Measurements from ENCODE around the gene GALNT5.
A peak's percentile ranks its signal among the peaks of the same experiment; 100 is the strongest.
"Not testable (repeated sequence)": the region's sequence is repeated elsewhere in the genome, so short reads cannot be mapped to it uniquely, and the experiment has no call there.

GALNT5 gene, protein sequence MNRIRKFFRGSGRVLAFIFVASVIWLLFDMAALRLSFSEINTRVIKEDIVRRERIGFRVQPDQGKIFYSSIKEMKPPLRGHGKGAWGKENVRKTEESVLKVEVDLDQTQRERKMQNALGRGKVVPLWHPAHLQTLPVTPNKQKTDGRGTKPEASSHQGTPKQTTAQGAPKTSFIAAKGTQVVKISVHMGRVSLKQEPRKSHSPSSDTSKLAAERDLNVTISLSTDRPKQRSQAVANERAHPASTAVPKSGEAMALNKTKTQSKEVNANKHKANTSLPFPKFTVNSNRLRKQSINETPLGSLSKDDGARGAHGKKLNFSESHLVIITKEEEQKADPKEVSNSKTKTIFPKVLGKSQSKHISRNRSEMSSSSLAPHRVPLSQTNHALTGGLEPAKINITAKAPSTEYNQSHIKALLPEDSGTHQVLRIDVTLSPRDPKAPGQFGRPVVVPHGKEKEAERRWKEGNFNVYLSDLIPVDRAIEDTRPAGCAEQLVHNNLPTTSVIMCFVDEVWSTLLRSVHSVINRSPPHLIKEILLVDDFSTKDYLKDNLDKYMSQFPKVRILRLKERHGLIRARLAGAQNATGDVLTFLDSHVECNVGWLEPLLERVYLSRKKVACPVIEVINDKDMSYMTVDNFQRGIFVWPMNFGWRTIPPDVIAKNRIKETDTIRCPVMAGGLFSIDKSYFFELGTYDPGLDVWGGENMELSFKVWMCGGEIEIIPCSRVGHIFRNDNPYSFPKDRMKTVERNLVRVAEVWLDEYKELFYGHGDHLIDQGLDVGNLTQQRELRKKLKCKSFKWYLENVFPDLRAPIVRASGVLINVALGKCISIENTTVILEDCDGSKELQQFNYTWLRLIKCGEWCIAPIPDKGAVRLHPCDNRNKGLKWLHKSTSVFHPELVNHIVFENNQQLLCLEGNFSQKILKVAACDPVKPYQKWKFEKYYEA

DNA sequence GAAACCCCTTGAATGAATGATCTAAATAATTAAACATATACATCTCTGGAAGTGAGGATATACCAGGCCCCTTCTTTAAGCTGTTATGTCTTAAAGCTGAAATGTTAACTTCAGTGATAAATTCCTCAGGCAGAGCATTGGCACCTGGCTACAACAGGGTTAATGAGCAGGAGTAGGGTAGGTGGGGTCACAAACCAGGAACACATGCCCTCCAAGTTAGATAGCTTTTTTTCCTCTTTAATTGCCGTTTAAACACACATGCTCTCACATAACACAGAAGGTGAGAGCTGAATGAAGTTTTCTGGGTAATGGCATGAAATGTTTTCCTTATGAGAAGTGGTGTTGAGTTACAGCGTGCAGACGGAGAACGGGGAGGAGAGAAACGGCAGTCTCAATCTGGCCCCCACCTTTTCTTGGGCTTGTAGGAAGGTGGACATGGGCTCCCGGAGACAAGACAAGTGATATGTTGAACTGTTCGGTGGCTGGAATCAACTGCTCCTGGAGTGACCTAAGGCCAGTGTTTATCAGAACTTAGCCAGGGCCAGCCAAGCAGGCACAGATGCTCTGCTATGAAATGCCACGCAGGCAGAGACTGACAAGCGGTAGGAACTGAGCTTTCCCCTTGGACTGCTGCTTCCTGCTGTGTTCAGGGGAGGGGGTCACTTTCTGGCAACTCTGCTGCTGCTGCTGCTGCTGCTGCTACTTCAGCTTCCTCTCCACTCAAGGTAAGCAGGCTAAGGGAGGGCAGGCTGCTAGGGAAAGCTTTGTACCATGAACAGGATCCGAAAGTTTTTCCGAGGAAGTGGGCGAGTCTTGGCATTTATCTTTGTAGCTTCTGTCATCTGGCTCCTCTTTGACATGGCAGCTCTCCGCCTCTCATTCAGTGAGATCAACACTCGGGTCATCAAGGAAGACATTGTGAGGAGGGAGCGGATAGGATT lies at the start of gene GALNT5:
TSS of gene GALNT5 (plus strand) at position 394 of the 941 bp plus-strand sequence. CDS start at position 772, 378 bp downstream.
- FAIRE-seq: no peak
- peak; percentile 17 for DNase-seq (ENCODE audit: low spot score)

DNA sequence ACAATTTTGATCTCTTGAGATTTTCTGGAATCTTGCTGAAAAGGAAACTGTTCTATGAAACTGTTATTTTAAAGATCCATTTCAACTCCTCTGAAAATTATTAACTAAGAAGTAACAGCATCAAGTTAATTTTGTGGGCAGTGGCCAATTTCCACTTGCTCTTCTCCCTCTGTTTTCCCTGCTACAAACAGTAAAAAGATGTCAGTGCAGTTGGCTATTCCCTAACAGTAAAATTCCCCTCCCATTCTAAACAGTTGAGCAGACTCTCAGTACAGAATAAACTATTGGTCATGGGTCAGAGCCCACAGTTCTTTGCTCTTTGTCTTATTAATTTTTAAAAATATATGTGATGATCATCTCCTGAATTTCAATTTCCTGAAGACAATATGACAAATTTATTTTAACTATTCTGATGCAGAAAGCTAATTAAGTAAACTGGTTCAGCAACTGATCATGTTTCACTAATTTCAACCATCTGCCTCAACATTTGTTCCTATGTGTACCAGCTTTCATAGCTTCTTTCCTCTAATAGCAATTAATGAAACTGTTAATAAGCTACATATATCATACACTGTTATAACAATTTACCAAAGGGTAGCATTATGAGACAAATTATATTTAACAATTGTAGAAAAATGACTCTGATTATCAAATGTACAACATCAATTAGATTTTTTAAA lies 41.1 kb upstream of the GALNT5 start:
- DNase-seq (ENCODE audit: low spot score) (no peak), FAIRE-seq (no peak)

DNA sequence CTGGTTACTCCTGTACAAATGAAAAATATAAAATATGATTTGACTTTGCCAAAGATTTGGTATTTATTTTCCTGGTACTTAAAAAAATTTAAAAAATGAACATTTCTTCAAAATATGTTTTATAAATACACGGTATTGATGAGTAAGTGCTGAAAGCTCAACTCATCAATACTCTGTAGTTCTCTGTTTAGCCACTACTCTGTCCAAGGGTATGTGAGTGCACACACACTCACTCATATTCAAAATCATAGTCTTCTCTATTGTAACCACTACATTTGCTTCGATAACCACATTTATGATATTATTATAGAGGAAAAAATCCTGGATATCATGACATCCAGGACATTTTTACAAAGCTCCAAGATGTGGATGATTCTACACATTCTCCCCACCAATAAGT lies 40.1 kb upstream of the GALNT5 start:
- DNase-seq (ENCODE audit: low spot score): no peak

DNA sequence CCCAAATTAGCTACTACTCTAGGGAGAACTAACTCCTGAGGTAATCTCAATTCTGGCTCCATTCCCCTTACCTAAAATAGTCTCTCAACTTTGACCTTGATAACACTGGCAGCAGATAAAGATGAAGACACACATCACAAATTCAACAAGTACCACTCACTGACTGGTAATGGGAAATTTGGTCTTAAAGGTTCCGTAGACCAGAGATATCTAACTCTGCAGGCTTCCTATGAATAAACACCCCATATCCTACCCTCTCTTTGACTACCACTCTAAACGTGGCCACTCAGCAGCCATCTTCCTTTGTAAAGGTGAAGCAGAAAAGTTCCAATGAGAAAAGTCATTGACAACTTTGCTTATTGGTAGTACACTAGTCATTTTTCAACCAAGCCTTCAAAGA lies 38.6 kb upstream of the GALNT5 start:
- FAIRE-seq: no peak

More for the DNA sequence above, 40.1 kb upstream of the GALNT5 start:
- FAIRE-seq: no peak

DNA sequence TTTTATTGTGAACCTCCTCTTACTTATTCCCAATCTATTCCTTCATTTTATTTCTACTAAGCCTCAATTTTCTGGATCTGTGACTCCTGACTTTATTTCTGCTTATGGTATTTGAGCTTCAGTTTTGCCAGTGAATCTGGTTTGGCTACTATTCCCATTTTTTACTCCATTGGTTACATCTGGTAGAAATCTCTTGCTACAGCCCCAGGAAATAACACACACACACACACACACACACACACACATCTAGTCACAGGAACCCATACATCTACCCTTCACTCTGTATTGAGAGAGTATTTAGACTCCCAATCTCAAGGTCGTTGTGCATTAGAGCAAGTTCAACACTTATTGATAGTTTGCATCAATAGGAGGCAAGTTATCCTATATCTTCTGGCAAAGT lies 37.0 kb upstream of the GALNT5 start:
- no peak for DNase-seq (ENCODE audit: low spot score)
- no peak for FAIRE-seq

More for the DNA sequence above, 38.6 kb upstream of the GALNT5 start:
- DNase-seq (ENCODE audit: low spot score): no peak

DNA sequence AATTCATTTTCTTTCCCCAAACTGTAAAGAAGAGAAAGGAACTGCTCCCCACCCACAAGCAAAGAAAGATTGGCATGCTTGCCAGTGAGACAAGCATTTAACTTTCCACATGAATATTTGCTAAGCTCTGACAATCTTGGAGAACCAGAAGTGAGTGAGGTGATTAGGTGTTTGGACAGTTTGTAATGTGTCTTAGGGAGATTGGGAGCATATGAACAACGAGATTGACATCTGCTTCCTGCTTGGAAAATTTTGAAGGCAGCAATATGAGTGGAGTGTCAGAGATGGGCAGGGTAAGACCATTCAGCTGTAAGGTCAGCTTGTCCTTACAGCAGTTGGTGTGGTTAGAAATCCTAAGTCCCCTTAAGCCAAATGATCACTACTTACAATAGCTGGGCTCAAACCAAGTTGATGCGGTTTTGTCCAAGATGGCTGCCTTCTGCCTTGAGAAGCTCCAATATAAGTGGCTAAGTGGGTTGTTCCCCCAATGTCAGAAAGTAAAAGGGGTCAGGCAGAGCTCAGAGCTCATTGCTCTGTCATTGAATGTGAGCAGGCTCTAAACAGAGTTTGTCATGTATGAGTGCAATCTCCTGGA lies 36.0 kb upstream of the GALNT5 start:
- no peak for DNase-seq (ENCODE audit: low spot score)

DNA sequence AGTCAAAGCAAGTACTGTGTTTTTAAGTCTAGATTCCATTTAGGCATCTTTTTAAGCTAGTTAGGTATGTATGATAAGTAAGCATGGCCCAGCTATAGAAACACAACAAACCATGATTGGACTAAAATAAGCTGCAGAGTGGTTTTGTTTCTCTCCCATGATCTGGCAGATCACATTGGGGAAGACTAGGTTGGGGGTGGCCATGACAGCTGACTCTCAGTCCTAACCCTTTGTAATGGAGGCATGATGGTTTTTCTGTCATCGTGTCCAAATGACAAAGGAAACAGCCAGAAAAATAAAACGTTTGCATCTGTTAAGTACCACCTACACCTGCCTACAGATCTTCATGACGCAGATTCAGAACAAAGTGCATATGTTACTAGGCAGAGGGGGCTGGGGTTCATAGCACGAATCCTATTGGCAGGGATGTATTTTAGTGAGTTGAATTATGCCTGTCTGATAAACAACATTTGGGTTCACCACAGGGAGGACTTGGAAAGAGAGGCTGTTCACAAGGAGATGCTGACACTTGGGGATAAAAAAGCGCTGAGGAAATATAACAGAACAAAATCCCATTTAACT lies 33.8 kb upstream of the GALNT5 start:
- FAIRE-seq: no peak
- no peak for DNase-seq (ENCODE audit: low spot score)

More for the DNA sequence above, 36.0 kb upstream of the GALNT5 start:
- FAIRE-seq: no peak

DNA sequence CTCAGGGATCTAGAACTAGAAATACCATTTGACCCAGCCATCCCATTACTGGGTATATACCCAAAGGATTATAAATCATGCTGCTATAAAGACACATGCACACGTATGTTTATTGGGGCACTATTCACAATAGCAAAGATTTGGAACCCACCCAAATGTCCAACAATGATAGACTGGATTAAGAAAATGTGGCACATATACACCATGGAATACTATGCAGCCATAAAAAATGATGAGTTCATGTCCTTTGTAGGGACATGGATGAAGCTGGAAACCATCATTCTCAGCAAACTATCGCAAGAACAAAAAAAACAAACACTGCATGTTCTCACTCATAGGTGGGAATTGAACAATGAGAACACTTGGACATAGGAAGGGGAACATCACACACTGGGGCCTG lies 33.1 kb upstream of the GALNT5 start:
- not testable (repeated sequence) for FAIRE-seq; DNase-seq (ENCODE audit: low spot score)

DNA sequence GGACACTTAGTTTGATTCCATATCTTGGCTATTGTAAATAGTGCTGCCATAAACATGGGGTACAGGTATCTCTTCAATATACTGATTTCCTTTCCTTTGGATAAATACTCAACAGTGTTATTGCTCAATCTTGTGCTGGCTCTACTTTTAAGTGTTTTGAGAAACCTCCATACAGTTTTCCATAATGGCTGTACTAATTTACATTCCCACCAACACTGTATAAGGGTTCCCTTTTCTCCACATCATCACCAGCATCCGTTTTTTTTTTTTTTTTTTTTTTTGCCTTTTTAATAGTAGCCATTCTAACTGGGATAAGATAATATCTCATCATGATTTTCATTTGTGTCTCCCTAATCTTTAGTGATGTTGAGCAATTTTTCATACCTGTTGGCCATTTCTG lies 29.9 kb upstream of the GALNT5 start:
- no peak for FAIRE-seq
- DNase-seq (ENCODE audit: low spot score): no peak

DNA sequence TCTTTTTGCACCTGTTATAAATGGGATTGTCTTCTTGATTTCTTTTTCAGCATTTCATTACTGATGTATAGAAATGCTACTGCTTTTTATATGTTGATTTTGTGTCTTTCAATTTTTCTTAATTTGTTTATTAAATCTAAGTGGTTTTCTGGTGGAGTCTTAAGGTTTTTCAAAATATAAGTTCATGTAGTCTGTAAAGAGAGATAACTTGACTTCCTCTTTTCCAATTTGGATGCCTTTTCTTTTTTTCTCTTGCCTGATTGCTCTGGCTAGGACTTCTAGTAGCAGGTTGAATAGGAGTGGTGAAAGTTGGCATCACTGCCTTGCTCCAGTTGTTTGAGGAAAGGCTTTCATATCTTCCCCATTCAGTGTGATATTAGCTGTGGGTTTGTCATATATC lies 28.6 kb upstream of the GALNT5 start:
- DNase-seq (ENCODE audit: low spot score): no peak
- no peak for FAIRE-seq

DNA sequence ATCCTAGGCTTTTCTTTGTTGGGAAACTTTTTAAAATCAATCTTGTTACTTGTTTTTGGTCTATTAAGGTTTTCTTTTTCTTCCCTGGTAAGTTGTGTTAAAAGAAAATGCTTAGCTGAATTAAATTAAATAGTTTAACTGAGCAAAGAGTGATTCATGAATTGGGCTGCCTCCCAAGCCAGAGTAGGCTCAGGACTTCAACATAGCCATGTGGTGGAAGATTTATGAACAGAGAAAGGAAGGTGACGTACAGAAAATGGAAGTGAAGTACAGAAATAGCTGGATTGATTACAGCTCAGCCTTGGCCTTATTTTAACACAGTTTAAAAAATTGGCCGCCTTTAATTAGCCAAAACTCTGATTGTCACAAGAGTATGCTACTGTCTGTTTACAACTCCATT lies 27.9 kb upstream of the GALNT5 start:
- FAIRE-seq: no peak
- no peak for DNase-seq (ENCODE audit: low spot score)

DNA sequence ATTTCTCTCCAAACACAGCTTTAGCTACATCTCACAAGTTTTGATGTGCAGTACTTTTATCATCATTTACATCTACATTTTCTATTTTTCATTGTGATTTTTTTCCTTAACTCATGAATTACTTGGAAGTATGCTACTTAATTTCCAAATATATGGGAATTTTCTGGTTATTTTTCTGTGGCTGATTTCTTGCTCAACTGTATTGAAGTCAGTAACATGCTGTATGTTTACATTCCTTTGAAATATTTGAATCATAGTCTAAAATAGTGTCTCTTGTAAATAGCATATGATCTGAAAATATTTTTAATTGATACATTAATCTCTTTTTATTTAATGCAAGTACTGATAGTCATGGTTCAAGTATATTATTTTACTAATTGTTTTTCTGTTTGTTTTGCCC lies 26.0 kb upstream of the GALNT5 start:
- FAIRE-seq (no peak), DNase-seq (ENCODE audit: low spot score) (no peak)

DNA sequence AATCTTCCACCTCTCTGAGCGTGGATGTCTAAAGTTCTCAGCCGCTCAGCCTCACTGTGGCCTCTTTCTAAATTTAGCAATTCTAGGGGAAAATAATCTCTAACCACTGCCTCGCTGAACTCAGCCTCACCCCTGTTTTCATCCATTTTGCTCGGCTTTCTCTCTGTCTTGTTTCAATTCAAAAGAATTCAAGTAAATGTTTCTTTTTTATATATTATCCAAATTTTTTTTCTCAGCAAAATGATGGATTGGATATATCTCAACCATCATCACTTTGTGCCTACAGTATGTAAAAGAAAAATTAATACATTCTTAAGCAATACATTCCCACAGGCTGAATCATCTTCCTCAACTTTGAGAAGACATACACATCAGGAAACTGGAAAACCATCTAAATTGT lies 24.0 kb upstream of the GALNT5 start:
- no peak for DNase-seq (ENCODE audit: low spot score)
- FAIRE-seq: no peak

DNA sequence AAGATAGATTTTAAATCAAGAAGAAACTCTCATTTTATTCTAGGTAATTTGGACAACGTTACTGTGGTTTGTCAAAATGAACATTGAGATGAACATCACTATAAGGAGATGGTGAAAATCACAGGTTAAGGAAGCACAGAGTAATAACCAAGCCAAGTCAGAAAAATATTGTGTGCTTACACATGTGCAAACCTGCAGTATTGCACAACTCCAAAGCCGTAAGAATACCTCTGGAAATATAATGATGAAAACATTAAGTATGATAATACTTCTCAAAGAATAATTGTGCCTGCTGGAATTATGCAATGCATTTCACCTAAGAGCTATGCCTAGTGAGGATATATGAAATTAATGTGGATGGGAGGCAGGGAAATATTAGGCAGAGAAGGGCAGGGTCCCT lies 21.1 kb upstream of the GALNT5 start:
- no peak for DNase-seq (ENCODE audit: low spot score)
- FAIRE-seq: no peak

DNA sequence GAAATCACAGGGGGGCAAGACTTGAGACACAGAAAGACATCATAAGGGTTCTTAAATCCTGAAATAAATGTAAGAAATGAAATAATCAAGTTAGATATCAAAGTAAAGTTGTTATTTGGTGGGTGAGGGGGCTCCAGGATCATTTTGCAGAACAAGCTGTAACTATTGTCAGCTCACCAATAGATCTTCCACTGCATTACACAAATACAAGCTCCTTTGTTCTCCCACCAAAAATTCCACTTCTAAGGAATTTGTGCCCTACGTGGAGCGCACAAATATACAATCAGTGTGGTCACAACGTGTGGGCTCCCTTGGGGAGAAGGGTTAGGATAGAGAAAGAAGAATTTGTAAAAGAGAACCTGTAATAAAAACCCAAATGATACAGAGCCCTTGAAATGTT lies 19.2 kb upstream of the GALNT5 start:
- FAIRE-seq (no peak), DNase-seq (ENCODE audit: low spot score) (no peak)

DNA sequence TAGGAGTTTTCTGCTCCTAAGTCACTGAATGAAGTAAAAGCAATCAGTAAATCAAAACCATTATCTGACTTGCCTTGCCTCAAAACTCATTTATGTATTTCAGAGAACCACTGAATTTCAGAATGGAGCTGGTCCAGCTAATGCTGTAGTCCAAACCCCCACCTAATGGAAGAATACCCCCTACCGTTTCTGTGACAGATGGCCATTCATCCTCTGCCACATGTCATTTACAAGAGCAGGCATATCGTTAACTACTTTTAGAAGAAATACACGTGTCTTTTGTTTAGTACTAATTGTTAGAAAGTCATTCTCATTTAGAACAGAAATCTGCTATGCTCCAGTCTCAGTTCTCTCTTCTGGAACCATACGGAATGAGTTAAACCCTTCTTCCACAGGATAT lies 12.8 kb upstream of the GALNT5 start:
- no peak for FAIRE-seq
- DNase-seq (ENCODE audit: low spot score): no peak

DNA sequence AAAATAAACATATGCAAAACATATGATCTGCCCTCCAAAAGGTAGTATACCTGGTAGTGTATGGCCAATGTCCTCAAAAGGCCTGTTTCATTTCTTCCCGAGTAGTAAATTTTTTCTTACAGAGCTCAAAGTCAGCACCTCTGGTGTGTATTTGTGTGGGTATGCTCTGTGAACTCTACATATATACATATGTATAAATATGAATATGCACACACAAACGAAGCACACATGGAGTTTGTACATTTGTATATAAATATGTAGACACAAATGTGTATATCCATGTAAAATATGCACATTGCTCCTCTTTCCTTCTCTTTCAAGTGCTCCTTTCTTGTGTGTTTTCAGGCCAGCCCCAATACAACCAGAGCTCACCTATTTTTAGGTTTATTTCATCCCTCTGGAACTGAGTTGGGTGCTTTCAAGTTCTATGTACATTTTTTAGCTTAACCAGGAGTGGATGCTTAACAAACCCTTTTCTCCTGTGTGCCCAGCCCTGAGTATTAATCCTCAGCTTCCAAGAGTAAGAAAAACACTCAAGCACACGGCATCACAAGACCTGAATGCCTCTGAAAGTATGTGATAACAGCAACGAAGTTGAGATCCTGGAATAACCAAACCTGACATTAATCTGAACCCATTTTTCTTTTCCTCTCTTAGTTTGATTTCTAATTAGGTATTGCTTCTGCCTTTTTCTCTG lies 12.2 kb upstream of the GALNT5 start:
- no peak for DNase-seq (ENCODE audit: low spot score)
- no peak for FAIRE-seq

DNA sequence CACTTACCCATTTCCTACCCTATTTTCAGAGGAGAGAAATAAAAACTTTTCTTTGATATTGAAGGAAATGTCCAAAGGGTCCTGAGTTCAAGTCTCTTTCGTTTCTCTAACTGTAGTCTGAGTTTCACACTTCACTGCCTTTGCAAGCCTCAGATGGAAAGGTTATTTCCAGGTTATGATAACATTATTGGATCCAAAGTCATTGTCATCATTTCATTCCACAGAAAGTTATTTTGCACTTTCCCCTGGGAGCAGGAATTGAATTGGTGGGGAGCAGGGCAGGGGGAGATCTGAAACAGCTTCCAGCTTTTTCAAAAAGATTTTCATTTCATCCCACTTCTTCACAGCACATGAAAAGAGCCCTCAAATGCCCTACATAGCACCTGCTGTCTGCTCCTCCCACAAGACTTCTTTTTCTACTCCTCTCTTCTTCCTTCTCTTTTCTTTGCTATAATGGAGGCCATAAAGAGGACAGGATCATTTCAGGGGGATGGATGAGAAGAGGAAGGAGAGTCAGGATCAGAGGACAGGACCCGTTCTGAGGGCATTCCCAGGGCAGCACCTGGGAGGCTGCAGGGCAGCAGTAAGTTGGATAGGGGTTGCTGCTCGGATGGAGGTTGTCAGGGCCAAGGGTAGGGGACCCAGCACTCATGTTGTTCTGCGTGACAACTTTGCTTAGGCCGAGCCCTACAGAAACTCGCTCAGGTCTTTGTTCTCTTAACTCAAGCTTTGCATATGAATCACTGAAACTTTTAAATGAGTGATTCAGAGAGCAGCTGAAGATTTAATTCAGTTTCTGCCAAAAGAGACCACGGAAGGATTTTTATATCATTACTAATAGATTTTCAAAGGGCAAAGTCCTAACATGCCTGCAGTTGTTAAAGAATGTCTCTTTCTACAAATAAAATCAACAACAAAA lies 11.4 kb upstream of the GALNT5 start:
- FAIRE-seq (no peak), DNase-seq (ENCODE audit: low spot score) (peak; percentile 57)

All from urothelium cell line (cell line).